Measurements from ENCODE around the gene SLC46A2.

DNA sequence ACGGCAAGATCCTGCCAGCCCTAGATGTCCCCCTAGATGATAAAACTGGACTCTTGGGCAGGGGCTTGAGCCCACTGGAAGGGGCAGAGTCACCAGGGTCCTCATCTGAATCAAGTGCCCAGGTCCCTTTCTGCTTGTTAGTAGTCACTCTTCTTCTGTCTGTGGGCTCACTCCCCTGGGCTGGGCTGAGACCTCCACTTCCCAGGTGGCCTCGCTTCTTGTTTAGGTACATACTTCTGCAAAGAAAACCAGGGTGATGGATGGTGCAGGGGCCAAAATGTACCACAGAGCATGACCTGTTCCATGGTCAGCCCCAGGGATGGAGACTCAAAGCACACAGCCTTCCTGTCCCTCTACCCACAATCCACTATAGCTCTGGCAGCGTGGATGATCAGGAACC is 845 bp upstream of the SLC46A2 start:
- TF ChIP-seq, protein P1, sequence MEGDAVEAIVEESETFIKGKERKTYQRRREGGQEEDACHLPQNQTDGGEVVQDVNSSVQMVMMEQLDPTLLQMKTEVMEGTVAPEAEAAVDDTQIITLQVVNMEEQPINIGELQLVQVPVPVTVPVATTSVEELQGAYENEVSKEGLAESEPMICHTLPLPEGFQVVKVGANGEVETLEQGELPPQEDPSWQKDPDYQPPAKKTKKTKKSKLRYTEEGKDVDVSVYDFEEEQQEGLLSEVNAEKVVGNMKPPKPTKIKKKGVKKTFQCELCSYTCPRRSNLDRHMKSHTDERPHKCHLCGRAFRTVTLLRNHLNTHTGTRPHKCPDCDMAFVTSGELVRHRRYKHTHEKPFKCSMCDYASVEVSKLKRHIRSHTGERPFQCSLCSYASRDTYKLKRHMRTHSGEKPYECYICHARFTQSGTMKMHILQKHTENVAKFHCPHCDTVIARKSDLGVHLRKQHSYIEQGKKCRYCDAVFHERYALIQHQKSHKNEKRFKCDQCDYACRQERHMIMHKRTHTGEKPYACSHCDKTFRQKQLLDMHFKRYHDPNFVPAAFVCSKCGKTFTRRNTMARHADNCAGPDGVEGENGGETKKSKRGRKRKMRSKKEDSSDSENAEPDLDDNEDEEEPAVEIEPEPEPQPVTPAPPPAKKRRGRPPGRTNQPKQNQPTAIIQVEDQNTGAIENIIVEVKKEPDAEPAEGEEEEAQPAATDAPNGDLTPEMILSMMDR (IDR thresholded peaks at IDR 0.05), result no peak
- TF ChIP-seq POLR2A (IDR thresholded peaks at IDR 0.05), result no peak
